NB4 (cell line): ENCODE data around the gene HPCAL1.

Experiments used
- POLR2A ChIP-seq: IDR thresholded peaks from 2 replicates; pipeline ENCODE4 v1.6.1; 2011; ENCODE audit warnings: mild to moderate bottlenecking; ENCODE audit not compliant: insufficient read length; ENCODE audit errors: extremely low read depth
- TF ChIP-seq, protein P1 (sequence below): IDR thresholded peaks from one replicate; pipeline ENCODE4 v1.5.1; 2012; ENCODE audit warnings: low read depth, low read length

DNA sequence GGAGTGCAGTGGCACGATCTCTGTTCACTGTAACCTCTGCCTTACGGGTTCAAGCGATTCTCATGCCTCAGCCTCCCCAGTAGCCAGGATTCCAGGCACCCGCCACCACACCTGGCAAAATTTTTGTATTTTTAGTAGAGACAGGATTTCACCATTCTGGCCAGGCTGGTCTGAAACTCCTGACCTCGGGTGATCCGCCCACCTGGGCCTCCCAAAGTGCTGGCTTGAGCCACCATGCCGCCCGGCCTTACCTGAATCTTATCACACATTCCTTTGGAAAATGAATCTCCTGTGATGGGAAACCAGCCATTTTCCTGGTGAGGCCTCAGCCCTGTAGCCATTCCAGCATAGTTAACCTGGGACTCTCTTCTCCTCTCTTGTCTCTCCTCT lies 57.8 kb downstream of the HPCAL1 start:
- no peak for TF ChIP-seq POLR2A
- TF ChIP-seq, protein P1, sequence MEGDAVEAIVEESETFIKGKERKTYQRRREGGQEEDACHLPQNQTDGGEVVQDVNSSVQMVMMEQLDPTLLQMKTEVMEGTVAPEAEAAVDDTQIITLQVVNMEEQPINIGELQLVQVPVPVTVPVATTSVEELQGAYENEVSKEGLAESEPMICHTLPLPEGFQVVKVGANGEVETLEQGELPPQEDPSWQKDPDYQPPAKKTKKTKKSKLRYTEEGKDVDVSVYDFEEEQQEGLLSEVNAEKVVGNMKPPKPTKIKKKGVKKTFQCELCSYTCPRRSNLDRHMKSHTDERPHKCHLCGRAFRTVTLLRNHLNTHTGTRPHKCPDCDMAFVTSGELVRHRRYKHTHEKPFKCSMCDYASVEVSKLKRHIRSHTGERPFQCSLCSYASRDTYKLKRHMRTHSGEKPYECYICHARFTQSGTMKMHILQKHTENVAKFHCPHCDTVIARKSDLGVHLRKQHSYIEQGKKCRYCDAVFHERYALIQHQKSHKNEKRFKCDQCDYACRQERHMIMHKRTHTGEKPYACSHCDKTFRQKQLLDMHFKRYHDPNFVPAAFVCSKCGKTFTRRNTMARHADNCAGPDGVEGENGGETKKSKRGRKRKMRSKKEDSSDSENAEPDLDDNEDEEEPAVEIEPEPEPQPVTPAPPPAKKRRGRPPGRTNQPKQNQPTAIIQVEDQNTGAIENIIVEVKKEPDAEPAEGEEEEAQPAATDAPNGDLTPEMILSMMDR, result no peak
